Measurements from ENCODE around the gene SMIM23.
A peak's percentile ranks its signal among the peaks of the same experiment; 100 is the strongest.

Gene SMIM23

GRCh38 chr5:171821286-171821685 lies 35.7 kb downstream of the SMIM23 start:
- DNase-seq, result no peak

GRCh38 chr5:171823269-171823668 lies 37.7 kb downstream of the SMIM23 start:
- no peak for DNase-seq

GRCh38 chr5:171825051-171825450 lies 39.4 kb downstream of the SMIM23 start:
- DNase-seq, result no peak

- DNase-seq, result no peak
Measured at GRCh38 chr5:171826132-171826531, 40.5 kb downstream of the SMIM23 start.

GRCh38 chr5:171827162-171827561 lies 41.5 kb downstream of the SMIM23 start:
- DNase-seq, result no peak

- no peak for DNase-seq
Measured at GRCh38 chr5:171830686-171831085, 45.1 kb downstream of the SMIM23 start.

GRCh38 chr5:171832775-171833174 lies 47.2 kb downstream of the SMIM23 start:
- no peak for DNase-seq

GRCh38 chr5:171834461-171834860 lies 48.8 kb downstream of the SMIM23 start:
- no peak for DNase-seq

GRCh38 chr5:171835066-171835465 lies 49.4 kb downstream of the SMIM23 start:
- DNase-seq, result no peak

- DNase-seq, result no peak
Measured at GRCh38 chr5:171837522-171837921, 51.9 kb downstream of the SMIM23 start.

GRCh38 chr5:171838066-171838465 lies 52.4 kb downstream of the SMIM23 start:
- DNase-seq, result no peak

GRCh38 chr5:171839112-171839511 lies 53.5 kb downstream of the SMIM23 start:
- DNase-seq, result no peak

GRCh38 chr5:171840066-171840465 lies 54.4 kb downstream of the SMIM23 start:
- peak; percentile 38 for DNase-seq

Measured in NCI-H1092 (cell line).